Fibroblast of the aortic adventitia (primary cell): ENCODE results near the gene RUNX2. TPM values are rescaled to one million over a fixed set of nuclear protein-coding genes. Genes with fewer than 3 reads are reported as not detected.

Source experiments
- DNase-seq: peaks from one replicate; pipeline ENCODE4 v3.0.0-alpha.2; 2010; ENCODE audit warnings: low read depth
- H3K4me3 ChIP-seq: 2 replicates; pipeline ENCODE4 v1.5.1; 2011; ENCODE audit warnings: low read depth, mild to moderate bottlenecking, control low read depth, low read length, moderate library complexity
- total RNA-seq: library from RNA; depleted of rRNA; stranded (reverse); fragments of >200 nt; gene quantifications from 2 replicates; pipeline ENCODE4 v1.2.3, GENCODE V29; 2012; ENCODE audit warnings: low replicate concordance
- TF ChIP-seq, protein P1 (sequence below): IDR thresholded peaks from 2 replicates; pipeline ENCODE4 v1.5.1; 2011; ENCODE audit warnings: mild to moderate bottlenecking, low read length, control low read depth, inconsistent platforms; ENCODE audit not compliant: insufficient read depth

RUNX2 gene
- total RNA-seq, 1 donor = 5.8 TPM

GRCh38 chr6:45591306-45591705, 263.2 kb downstream of the RUNX2 start:
- TF ChIP-seq, protein P1, sequence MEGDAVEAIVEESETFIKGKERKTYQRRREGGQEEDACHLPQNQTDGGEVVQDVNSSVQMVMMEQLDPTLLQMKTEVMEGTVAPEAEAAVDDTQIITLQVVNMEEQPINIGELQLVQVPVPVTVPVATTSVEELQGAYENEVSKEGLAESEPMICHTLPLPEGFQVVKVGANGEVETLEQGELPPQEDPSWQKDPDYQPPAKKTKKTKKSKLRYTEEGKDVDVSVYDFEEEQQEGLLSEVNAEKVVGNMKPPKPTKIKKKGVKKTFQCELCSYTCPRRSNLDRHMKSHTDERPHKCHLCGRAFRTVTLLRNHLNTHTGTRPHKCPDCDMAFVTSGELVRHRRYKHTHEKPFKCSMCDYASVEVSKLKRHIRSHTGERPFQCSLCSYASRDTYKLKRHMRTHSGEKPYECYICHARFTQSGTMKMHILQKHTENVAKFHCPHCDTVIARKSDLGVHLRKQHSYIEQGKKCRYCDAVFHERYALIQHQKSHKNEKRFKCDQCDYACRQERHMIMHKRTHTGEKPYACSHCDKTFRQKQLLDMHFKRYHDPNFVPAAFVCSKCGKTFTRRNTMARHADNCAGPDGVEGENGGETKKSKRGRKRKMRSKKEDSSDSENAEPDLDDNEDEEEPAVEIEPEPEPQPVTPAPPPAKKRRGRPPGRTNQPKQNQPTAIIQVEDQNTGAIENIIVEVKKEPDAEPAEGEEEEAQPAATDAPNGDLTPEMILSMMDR = no peak
- DNase-seq = no peak
- no peak overlapping the region for H3K4me3 ChIP-seq

- DNase-seq = no peak
- TF ChIP-seq, protein P1 = no peak
- H3K4me3 ChIP-seq = no peak overlapping the region
These were observed 263.8 kb downstream of the RUNX2 start for GRCh38 chr6:45591890-45592289.

DNA sequence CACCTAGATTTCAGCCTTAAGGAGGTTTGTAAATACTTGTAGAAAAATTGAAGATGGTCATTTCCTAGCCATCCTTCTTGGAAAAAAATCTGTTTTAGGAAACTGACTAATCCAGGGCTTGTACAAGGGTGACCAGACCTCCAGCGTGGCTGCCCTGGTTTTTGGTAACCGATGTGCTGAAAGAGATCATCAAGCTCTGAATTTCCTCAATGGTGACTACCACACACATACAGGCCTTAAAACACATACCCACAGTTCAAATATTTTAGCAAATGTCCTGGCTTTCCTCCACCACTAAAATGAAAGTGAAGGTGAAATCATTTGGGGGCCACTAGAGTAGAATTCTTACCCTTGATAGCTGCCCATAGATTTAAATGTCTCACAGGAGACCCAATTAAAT, 264.9 kb downstream of the RUNX2 start:
- DNase-seq = no peak

DNA sequence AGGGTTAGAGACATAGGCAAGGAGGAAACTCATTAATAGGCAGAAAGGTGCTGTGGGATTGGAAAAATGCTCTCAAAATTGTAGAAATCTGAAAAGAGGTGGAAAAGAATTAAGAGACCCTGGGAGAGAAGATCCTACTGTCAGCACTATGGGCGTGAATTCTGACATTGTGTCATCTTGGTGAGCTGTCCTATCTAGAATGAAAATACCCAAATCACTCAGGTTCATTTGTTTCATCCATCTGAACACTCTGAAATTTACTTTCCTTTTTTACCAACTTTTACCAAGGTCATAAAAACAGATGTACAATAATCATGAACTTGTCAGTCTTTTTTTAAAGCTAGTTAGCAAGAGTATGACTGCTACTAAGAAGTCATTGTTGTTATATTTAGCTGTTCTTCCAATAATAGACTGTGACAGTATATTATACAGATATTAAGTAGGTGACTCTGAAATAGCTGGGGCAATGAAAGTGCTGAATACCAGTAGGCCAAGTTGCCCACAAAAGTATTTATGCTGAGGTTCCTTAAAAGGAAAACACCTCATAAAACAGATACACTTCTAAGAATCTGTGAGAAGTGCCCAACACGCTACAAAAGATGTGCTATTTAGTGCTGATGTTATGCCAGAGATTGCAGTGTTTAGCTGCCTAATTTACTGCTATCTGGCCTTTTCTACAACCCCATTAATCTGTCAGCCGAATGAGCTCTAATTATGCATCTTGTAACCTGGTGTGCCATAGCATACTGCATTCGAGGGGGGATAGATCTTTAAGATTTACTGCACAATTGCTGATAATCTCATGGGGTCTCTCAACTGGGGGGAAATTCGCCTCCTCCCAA, 267.1 kb downstream of the RUNX2 start:
- H3K4me3 ChIP-seq = no peak overlapping the region
- no peak for DNase-seq
- TF ChIP-seq, protein P1 = no peak

More for the DNA sequence above, 264.9 kb downstream of the RUNX2 start:
- H3K4me3 ChIP-seq = no peak overlapping the region
- TF ChIP-seq, protein P1 = no peak

GRCh38 chr6:45597424-45597823, 269.3 kb downstream of the RUNX2 start:
- no peak overlapping the region for H3K4me3 ChIP-seq
- DNase-seq = no peak
- TF ChIP-seq, protein P1 = no peak

- TF ChIP-seq, protein P1 = no peak
- DNase-seq = no peak
- no peak overlapping the region for H3K4me3 ChIP-seq
These were observed 270.9 kb downstream of the RUNX2 start for GRCh38 chr6:45599053-45599452.
